Transverse colon (tissue), 4 donors: ENCODE data around the gene MKI67.

Experiments
- EP300 ChIP-seq: sonication (generic); formaldehyde crosslinking; IDR thresholded peaks from one replicate; pipeline ENCODE4 v1.6.1; 2017; ENCODE audit warnings: antibody characterized with exemption, low read depth
- POLR2A ChIP-seq: fragments of 450-650 bp; IDR thresholded peaks from one replicate; pipeline ENCODE4 v1.6.1; 2016; ENCODE audit warnings: antibody characterized with exemption, mild to moderate bottlenecking, moderate library complexity
- POLR2AphosphoS5 ChIP-seq, 3 donors: sonication (generic); formaldehyde crosslinking; IDR thresholded peaks; one replicate each; pipeline ENCODE4 v1.6.1; 2016; ENCODE audit warnings: antibody characterized with exemption in 3 of 3
- TF ChIP-seq, protein P1 (sequence below), 5 experiments: fragments of 200-600 bp in 3 of 5; fragments of 450-650 bp in 2 of 5; sonication (generic) in 3 of 5; IDR thresholded peaks; 1 replicate in 2 of 5; 2 replicates in 3 of 5; pipeline ENCODE4 v1.5.1; 2016 to 2017; ENCODE audit warnings: antibody characterized with exemption in 5 of 5, inconsistent platforms in 3 of 5, mild to moderate bottlenecking in 2 of 5, moderate library complexity in 1 of 5

DNA sequence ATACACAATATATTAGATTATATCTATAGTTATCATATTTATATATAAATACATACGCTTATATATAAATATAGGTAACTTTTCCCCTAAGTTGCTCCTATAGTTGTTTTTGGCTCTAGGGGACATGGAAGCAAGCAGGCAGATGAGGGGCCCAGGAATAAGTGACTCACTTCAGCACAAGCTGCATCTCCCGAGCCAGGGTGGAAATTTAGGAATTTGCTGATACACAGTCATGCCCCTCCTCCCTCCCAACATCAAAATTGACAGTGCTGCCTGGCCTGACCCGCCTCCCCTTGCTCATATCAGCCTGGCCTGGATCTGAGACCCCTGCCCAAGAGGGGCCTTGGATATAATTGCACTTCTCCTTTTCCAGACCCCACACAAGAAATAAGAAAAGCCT lies 33.8 kb downstream of the MKI67 start:
- TF ChIP-seq POLR2A, result no peak
- TF ChIP-seq EP300, result no peak
- TF ChIP-seq, protein P1, sequence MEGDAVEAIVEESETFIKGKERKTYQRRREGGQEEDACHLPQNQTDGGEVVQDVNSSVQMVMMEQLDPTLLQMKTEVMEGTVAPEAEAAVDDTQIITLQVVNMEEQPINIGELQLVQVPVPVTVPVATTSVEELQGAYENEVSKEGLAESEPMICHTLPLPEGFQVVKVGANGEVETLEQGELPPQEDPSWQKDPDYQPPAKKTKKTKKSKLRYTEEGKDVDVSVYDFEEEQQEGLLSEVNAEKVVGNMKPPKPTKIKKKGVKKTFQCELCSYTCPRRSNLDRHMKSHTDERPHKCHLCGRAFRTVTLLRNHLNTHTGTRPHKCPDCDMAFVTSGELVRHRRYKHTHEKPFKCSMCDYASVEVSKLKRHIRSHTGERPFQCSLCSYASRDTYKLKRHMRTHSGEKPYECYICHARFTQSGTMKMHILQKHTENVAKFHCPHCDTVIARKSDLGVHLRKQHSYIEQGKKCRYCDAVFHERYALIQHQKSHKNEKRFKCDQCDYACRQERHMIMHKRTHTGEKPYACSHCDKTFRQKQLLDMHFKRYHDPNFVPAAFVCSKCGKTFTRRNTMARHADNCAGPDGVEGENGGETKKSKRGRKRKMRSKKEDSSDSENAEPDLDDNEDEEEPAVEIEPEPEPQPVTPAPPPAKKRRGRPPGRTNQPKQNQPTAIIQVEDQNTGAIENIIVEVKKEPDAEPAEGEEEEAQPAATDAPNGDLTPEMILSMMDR (IDR thresholded peaks at IDR 0.05), result no peak
- no peak for TF ChIP-seq POLR2AphosphoS5 (IDR thresholded peaks at IDR 0.05)
